Activated T-cell treated with anti-CD3 and anti-CD28 coated beads for 24 hours (primary cell): ENCODE results near the gene FAM9C.
"Not testable (repeated sequence)": the region's sequence is repeated elsewhere in the genome, so short reads cannot be mapped to it uniquely, and the experiment has no call there.

Experiments
- DNase-seq: peaks from one replicate; pipeline ENCODE4 v3.0.0-alpha.2; 2020; ENCODE audit warnings: low read depth

Gene FAM9C

GRCh38 chrX:13076176-13076961 is 31.9 kb upstream of the FAM9C start:
- DNase-seq: no peak

- no peak for DNase-seq
These were observed 30.2 kb upstream of the FAM9C start for GRCh38 chrX:13074297-13075262.

GRCh38 chrX:13069771-13070416 is 25.5 kb upstream of the FAM9C start:
- DNase-seq: no peak

- no peak for DNase-seq
These were observed 24.2 kb upstream of the FAM9C start for GRCh38 chrX:13068651-13069050.

GRCh38 chrX:13067773-13068172 is 23.4 kb upstream of the FAM9C start:
- DNase-seq: no peak

GRCh38 chrX:13066391-13066790 is 22.0 kb upstream of the FAM9C start:
- DNase-seq: no peak

GRCh38 chrX:13064599-13065143 is 20.3 kb upstream of the FAM9C start:
- no peak for DNase-seq

- DNase-seq: not testable (repeated sequence)
These were observed 18.7 kb upstream of the FAM9C start for GRCh38 chrX:13063124-13063523.

- not testable (repeated sequence) for DNase-seq
These were observed 17.9 kb upstream of the FAM9C start for GRCh38 chrX:13062331-13062730.

- not testable (repeated sequence) for DNase-seq
These were observed 16.8 kb upstream of the FAM9C start for GRCh38 chrX:13061215-13061708.

- no peak for DNase-seq
These were observed 15.4 kb upstream of the FAM9C start for GRCh38 chrX:13059637-13060499.

GRCh38 chrX:13055486-13055885 is 11.1 kb upstream of the FAM9C start:
- no peak for DNase-seq

- no peak for DNase-seq
These were observed 8.8 kb upstream of the FAM9C start for GRCh38 chrX:13053171-13053570.

GRCh38 chrX:13051529-13052172 is 7.2 kb upstream of the FAM9C start:
- DNase-seq: no peak

- no peak for DNase-seq
These were observed 6.7 kb upstream of the FAM9C start for GRCh38 chrX:13051167-13051528.

GRCh38 chrX:13050151-13050550 is 5.7 kb upstream of the FAM9C start:
- no peak for DNase-seq

- DNase-seq: no peak
These were observed 3.9 kb upstream of the FAM9C start for GRCh38 chrX:13048280-13048679.

- no peak for DNase-seq
These were observed 3.3 kb upstream of the FAM9C start for GRCh38 chrX:13047759-13048158.

GRCh38 chrX:13046141-13046855 is 1.9 kb upstream of the FAM9C start:
- no peak for DNase-seq

GRCh38 chrX:13043938-13044337 is 482 bp downstream of the FAM9C start:
- no peak for DNase-seq
